ENCODE data around the gene C6orf136. TPM values are rescaled to one million over a fixed set of nuclear protein-coding genes. Genes with fewer than 3 reads are reported as not detected.

C6orf136 gene
- total and polyA plus RNA-seq, 12 donors = 39.8 to 134 (median 53.3) TPM

DNA sequence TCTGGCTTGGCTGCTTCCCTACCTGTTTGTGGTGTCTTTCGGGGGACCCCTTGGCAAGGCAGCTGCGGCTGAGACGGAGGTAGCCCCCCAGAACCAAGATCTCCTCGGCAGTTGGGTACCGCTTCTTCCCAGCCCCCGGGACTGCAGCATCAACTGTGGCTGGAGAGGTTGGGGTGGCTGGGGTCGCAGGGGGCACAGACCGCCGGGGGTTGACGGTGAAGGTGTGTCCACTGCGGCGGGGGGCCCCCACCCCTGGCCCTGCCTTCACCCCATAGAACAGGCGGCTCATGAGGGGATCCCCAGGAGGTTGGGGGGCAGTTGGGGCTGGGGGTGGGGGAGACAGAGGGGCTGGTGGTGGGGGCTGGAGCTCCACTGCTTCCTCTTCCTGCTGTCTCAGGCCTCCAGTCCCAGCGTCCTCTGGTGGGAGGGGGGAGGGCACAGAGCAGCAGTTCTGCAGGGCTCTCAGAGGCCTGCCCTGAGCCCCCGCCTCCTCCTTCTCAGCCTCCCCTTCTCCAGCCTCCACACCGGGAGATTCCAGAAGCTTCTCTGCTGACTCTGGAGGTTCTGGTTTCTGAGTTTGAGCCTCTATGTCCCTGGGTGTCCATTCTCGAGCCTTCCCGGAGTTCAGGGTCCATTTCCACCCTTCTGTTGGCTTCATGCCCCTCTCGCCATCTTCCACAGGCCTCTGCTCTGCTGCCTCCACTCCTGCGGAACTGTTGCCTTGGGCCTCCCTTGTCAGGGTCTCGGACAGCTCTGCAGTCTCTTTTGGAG, 37.6 kb downstream of the C6orf136 start:
- H3K36me3 ChIP-seq = peaks cover 0 to 29% (median 0%) of the 10 kb centered on the region in 9 donors
- H3K27ac ChIP-seq = peak overlapping the region; percentile 94 to 100 (median 98)
- TF ChIP-seq, protein P1, sequence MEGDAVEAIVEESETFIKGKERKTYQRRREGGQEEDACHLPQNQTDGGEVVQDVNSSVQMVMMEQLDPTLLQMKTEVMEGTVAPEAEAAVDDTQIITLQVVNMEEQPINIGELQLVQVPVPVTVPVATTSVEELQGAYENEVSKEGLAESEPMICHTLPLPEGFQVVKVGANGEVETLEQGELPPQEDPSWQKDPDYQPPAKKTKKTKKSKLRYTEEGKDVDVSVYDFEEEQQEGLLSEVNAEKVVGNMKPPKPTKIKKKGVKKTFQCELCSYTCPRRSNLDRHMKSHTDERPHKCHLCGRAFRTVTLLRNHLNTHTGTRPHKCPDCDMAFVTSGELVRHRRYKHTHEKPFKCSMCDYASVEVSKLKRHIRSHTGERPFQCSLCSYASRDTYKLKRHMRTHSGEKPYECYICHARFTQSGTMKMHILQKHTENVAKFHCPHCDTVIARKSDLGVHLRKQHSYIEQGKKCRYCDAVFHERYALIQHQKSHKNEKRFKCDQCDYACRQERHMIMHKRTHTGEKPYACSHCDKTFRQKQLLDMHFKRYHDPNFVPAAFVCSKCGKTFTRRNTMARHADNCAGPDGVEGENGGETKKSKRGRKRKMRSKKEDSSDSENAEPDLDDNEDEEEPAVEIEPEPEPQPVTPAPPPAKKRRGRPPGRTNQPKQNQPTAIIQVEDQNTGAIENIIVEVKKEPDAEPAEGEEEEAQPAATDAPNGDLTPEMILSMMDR (IDR thresholded peaks at IDR 0.05) = no peak
- 29 to 41% methylated on average over 19 to 21 of the region's 21 CpGs for WGBS, 2 donors
- no peaks in the 10 kb centered on the region for H3K27me3 ChIP-seq
- DNase-seq = peak; percentile 53 to 60
- no peak for ATAC-seq
- H3K4me3 ChIP-seq = peak overlapping the region; percentile 44 to 90 (median 80)
- intact Hi-C loops (cut with DNase I) = loop anchor here in 3 of 10 donors (5.0 to 10.0 kb wide), 4 partner anchors 67 to 200 kb away; partner anchors contain the start of genes DDR1 (in 1 of the 3), MRPS18B (in 1 of the 3) and PPP1R10 (in 1 of the 3)
- peaks cover 24 to 88% (median 66%) of the 10 kb centered on the region in 9 donors for H3K4me1 ChIP-seq
- no peaks in the 10 kb centered on the region for H3K9me3 ChIP-seq

GRCh38 chr6:30685157-30686008, 38.5 kb downstream of the C6orf136 start:
- no peaks in the 10 kb centered on the region for H3K27me3 ChIP-seq
- peak overlapping the region; percentile 44 to 90 (median 80) for H3K4me3 ChIP-seq
- peak in 1 of 2 donors; percentile 40 for DNase-seq
- H3K27ac ChIP-seq = peak overlapping the region; percentile 94 to 100 (median 98)
- ATAC-seq = no peak
- intact Hi-C loops (cut with DNase I) = loop anchor here in 6 of 10 donors (2.0 to 10.0 kb wide), 3 partner anchors 35 to 199 kb away; partner anchors contain the start of genes TUBB (in 5 of the 6), DDR1 (in 1 of the 6), MRPS18B (in 1 of the 6) and PPP1R10 (in 1 of the 6)
- 31 to 44% methylated on average over 29 of the region's 29 CpGs for WGBS, 2 donors
- H3K36me3 ChIP-seq = peaks cover 0 to 21% (median 0%) of the 10 kb centered on the region in 9 donors
- H3K9me3 ChIP-seq = no peaks in the 10 kb centered on the region
- H3K4me1 ChIP-seq = peaks cover 25 to 88% (median 66%) of the 10 kb centered on the region in 9 donors
- TF ChIP-seq, protein P1 (IDR thresholded peaks at IDR 0.05) = peak in 4 of 9 donors; percentile 11 to 34 (median 21)

DNA sequence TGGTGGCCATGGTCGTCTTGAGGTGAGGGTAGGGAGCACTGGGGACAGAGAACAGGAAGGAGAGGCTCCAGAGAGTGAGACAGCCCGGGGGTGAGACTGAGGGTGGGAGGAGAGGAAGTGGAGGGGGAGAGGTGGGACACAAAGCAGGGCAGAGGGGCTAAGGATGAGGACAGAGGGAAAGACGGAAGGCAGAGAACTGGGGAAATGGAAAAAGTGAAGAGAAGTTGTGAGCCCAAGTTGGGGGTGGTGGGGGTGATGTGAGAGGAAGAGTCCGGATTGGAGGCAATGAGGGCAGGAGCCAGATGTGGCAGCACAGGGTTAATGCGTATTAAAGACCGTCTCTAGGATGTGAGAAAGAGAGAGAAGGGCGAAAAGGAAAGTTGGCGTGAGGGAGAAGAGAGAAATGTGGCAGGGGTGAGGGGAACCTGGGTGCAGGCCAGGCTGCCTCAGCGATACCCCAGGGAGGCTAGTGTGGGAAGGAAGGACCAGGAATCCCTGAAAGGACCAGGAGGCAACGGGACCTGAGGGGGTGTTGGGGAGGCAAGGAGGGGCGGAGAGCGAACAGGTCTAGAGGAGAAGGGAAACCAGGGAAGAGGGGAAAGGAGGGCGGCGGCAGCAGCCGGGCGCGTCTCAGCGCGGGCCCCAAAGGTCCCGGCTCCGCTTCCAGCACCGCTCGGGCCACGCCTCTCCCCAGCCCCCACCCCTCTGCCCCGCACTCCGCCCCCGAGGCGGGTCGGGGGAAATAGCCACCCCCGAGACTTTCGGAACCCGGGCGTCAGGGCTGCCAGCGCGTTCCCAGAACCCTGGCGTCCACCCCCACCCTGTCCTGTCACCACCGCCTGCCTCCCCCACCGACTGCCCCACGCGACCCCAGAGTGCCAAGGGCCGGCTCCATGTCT, 39.3 kb downstream of the C6orf136 start, which contains the start of gene PPP1R18:
Gene PPP1R18 (minus strand): TSS at position 637 of the 899 bp plus-strand sequence. CDS start 627 bp downstream, at position 10.
- intact Hi-C loops (cut with DNase I) = loop anchor here in 6 of 10 donors (2.0 to 10.0 kb wide), 3 partner anchors 35 to 199 kb away; partner anchors contain the start of genes TUBB (in 5 of the 6), DDR1 (in 1 of the 6), MRPS18B (in 1 of the 6) and PPP1R10 (in 1 of the 6)
- TF ChIP-seq, protein P1 (IDR thresholded peaks at IDR 0.05) = no peak
- WGBS, 2 donors = 3 to 5% methylated on average over 31 to 41 of the region's 41 CpGs

More for the DNA sequence above, 39.3 kb downstream of the C6orf136 start, which contains the start of gene PPP1R18:
- peak; percentile 87 to 90 for DNase-seq
- H3K27ac ChIP-seq = peak within 1 kb of the TSS; percentile 94 to 100 (median 98)
- no peaks in the 10 kb centered on the region for H3K27me3 ChIP-seq
- no peaks in the 10 kb centered on the region for H3K9me3 ChIP-seq
- peak within 1 kb of the TSS; percentile 44 to 90 (median 80) for H3K4me3 ChIP-seq
- H3K4me1 ChIP-seq = peaks cover 25 to 83% (median 62%) of the 10 kb centered on the region in 9 donors
- peaks cover 0 to 12% (median 0%) of the 10 kb centered on the region in 9 donors for H3K36me3 ChIP-seq
- peak; percentile 50 to 74 (median 65) for ATAC-seq

Data from heart right ventricle (tissue), 16 donors.